Left cardiac atrium (tissue), 4 donors: ENCODE results near the gene SNAI3. TPM values are rescaled to one million over a fixed set of nuclear protein-coding genes. Genes with fewer than 3 reads are reported as not detected.

ENCODE experiments used
- ATAC-seq, 2 donors: fragments of 200-7000 bp; cut with Tn5 transposase; one replicate each; pipeline ENCODE4 v1.9.1; 2020; ENCODE audit warnings: mild to moderate bottlenecking in 2 of 2, moderate library complexity in 2 of 2
- DNase-seq: peaks from one replicate; pipeline ENCODE4 v3.0.0-alpha.2; 2020
- intact Hi-C, 2 donors: fragments of 100-400 bp; cut with DNase I; formaldehyde crosslinking; loops; one replicate each; pipeline versions ENCODE4 v1.14.1 to v1.15.1; 2022 to 2023
- long read RNA-seq: library from polyadenylated mRNA; unstranded; transcript quantifications from one replicate; pipeline ENCODE4 v2.0.0, GENCODE V29; 2021
- total RNA-seq, 2 donors: library from RNA; stranded (reverse); fragmentation: NEBNext Ultra II Directional; extraction: Animal tissue kit (Norgen Biotek cat#: 25700); gene quantifications; one replicate each; pipeline ENCODE4 v1.2.1, GENCODE V29; 2021
- donor health status: DM: no; HTN: yes; CAD: no.
- donor health status: DM: no; HTN: yes; CAD: no; lungs with severe emphysema.
- donor health status: DM: yes; HTN: yes; CAD: no.
- donor health status: Dilated cardiomyopathy.

The SNAI3 gene
- total RNA-seq = 1 to 10 TPM in 1 of 2 donors, under 1 TPM in 1; 0.55 to 2.7 TPM
- long read RNA-seq, partial matches to known transcripts = 1 of 9 reads
- long read RNA-seq, other reads (novel, unspliced or antisense) = 6 of 9 reads

GRCh38 chr16:88686439-88687253, at the start of gene SNAI3:
SNAI3 (minus strand) TSS chr16:88686507; CDS start chr16:88686406, 101 bp downstream.
- peak; percentile 90 to 92 for ATAC-seq
- intact Hi-C loops = no loop called here
- DNase-seq = peak; percentile 86

- ATAC-seq = no peak
- intact Hi-C loops = loop anchor here (5.0 to 10.0 kb wide), 2 partner anchors 431 to 479 kb away; partner anchors contain the start of gene ZNF778 (in 1 of the 2)
- DNase-seq = no peak
Measured at GRCh38 chr16:88736088-88736487, 49.8 kb upstream of the SNAI3 start.

GRCh38 chr16:88735616-88736015, 49.3 kb upstream of the SNAI3 start:
- DNase-seq = no peak
- ATAC-seq = no peak
- intact Hi-C loops = loop anchor here (5.0 to 10.0 kb wide), 2 partner anchors 432 to 479 kb away; partner anchors contain the start of gene ZNF778 (in 1 of the 2)

- DNase-seq (no peak), ATAC-seq (no peak)
- intact Hi-C loops = loop anchor here (5.0 to 10.0 kb wide), 2 partner anchors 432 to 480 kb away; partner anchors contain the start of gene ZNF778 (in 1 of the 2)
Measured at GRCh38 chr16:88735121-88735520, 48.8 kb upstream of the SNAI3 start.

GRCh38 chr16:88734361-88734728, 48.0 kb upstream of the SNAI3 start:
- ATAC-seq (no peak), DNase-seq (no peak)
- intact Hi-C loops = loop anchor here in 1 of 2 donors (10.0 kb wide), 1 partner anchor 480 kb away; the partner anchor contains the start of gene ZNF778

GRCh38 chr16:88733630-88734360, 47.5 kb upstream of the SNAI3 start:
- DNase-seq (no peak), ATAC-seq (no peak)
- intact Hi-C loops = loop anchor here in 1 of 2 donors (10.0 kb wide), 1 partner anchor 481 kb away; the partner anchor contains the start of gene ZNF778

GRCh38 chr16:88732961-88733294, 46.6 kb upstream of the SNAI3 start:
- DNase-seq = no peak
- ATAC-seq = no peak
- intact Hi-C loops = loop anchor here in 1 of 2 donors (10.0 kb wide), 1 partner anchor 482 kb away; the partner anchor contains the start of gene ZNF778

- intact Hi-C loops = loop anchor here in 1 of 2 donors (10.0 kb wide), 1 partner anchor 482 kb away; the partner anchor contains the start of gene ZNF778
- no peak for ATAC-seq
Measured at GRCh38 chr16:88732172-88732960, 46.1 kb upstream of the SNAI3 start.

GRCh38 chr16:88731699-88732098, 45.4 kb upstream of the SNAI3 start:
- DNase-seq (no peak), ATAC-seq (no peak)

More at GRCh38 chr16:88732172-88732960, 46.1 kb upstream of the SNAI3 start:
- DNase-seq = no peak

GRCh38 chr16:88730632-88731607, 44.6 kb upstream of the SNAI3 start:
- DNase-seq (no peak), ATAC-seq (no peak)
- intact Hi-C loops = loop anchor here in 1 of 2 donors (10.0 kb wide), 1 partner anchor 484 kb away; the partner anchor contains the start of gene ZNF778

More at GRCh38 chr16:88731699-88732098, 45.4 kb upstream of the SNAI3 start:
- intact Hi-C loops = loop anchor here in 1 of 2 donors (10.0 kb wide), 1 partner anchor 483 kb away; the partner anchor contains the start of gene ZNF778

- intact Hi-C loops = no loop called here
- no peak for DNase-seq
- no peak for ATAC-seq
Measured at GRCh38 chr16:88727871-88728270, 41.6 kb upstream of the SNAI3 start.

- no peak for DNase-seq
- intact Hi-C loops = no loop called here
- ATAC-seq = no peak
Measured at GRCh38 chr16:88726981-88727380, 40.7 kb upstream of the SNAI3 start.

GRCh38 chr16:88726408-88726749, 40.1 kb upstream of the SNAI3 start:
- DNase-seq = no peak
- intact Hi-C loops = no loop called here
- no peak for ATAC-seq

GRCh38 chr16:88725609-88726407, 39.5 kb upstream of the SNAI3 start:
- DNase-seq (no peak), ATAC-seq (no peak)
- intact Hi-C loops = no loop called here

- intact Hi-C loops = no loop called here
- DNase-seq = no peak
- ATAC-seq = no peak
Measured at GRCh38 chr16:88724855-88725555, 38.7 kb upstream of the SNAI3 start.

- ATAC-seq (no peak), DNase-seq (no peak)
- intact Hi-C loops = no loop called here
Measured at GRCh38 chr16:88723911-88724310, 37.6 kb upstream of the SNAI3 start.
